K562 (cell line): Measurements from ENCODE around the gene BCAS1. TPM values are rescaled to one million over a fixed set of nuclear protein-coding genes. Genes with fewer than 3 reads are reported as not detected.

Experiments used
- ATAC-seq: fragments of 200-7000 bp; cut with Tn5 transposase; 3 replicates; pipeline ENCODE4 v1.9.1; 2020; ENCODE audit warnings: moderate library complexity
- BruUV-seq: library from RNA; stranded (reverse); fragments of 400-500 nt; replicated peaks from 2 replicates; lab custom pipeline; 2021; lab: Mats Ljungman, UMichigan
- CTCF ChIA-PET: fragments of 300-600 bp; formaldehyde crosslinking; extraction: SDS; loops from one replicate; lab custom pipeline; 2021; ENCODE audit warnings: low intra/inter-chr PET ratio; lab: Yijun Ruan, JAX
- POLR2A ChIA-PET: fragments of 300-600, 350-650 bp; sonication (Branson Sonifier 250); formaldehyde crosslinking; extraction: SDS; loops from one replicate; lab custom pipeline; 2021; ENCODE audit warnings: antibody characterized with exemption, inconsistent platforms; lab: Yijun Ruan, JAX
- DNase-seq, 4 experiments: peaks; one replicate each; pipeline versions ENCODE4 v3.0.0 to v3.0.0-alpha.2; 2011 to 2018; ENCODE audit warnings: low spot score in 3 of 4, mixed read lengths in 3 of 4; ENCODE audit errors: extremely low read depth in 1 of 4
- FAIRE-seq: peaks from 2 replicates; lab custom pipeline; 2011; peaks lifted over from hg19 to GRCh38; lab: Jason Lieb, UNC
- H2AFZ ChIP-seq: 2 replicates; pipeline ENCODE4 v1.6.0; 2011; ENCODE audit warnings: low read depth, low read length, control low read depth, inconsistent platforms
- H3K27ac ChIP-seq: fragments of 200-600 bp; 3 replicates; pipeline ENCODE4 v1.8.0; 2011; ENCODE audit warnings: low read depth, mild to moderate bottlenecking, control low read depth, inconsistent platforms, low read length, moderate library complexity, mixed read lengths; ENCODE audit errors: extremely low read depth
- H3K27me3 ChIP-seq, 2 experiments: fragments of 300-600 bp in 1 of 2; 2 replicates in 1 of 2; 3 replicates in 1 of 2; pipeline versions ENCODE4 v1.6.0 to v1.8.0; 2011; ENCODE audit warnings: inconsistent platforms in 2 of 2, low read length in 2 of 2, mild to moderate bottlenecking in 1 of 2, mixed read lengths in 1 of 2, moderate library complexity in 1 of 2; ENCODE audit not compliant: control insufficient read depth in 2 of 2, insufficient read depth in 2 of 2
- H3K36me3 ChIP-seq: fragments of 300-600 bp; 3 replicates; pipeline ENCODE4 v1.8.0; 2011; ENCODE audit warnings: mild to moderate bottlenecking, low read length, inconsistent platforms; ENCODE audit not compliant: control insufficient read depth, insufficient read depth
- H3K4me1 ChIP-seq, 2 experiments: fragments of 200-600 bp in 1 of 2; replicated peaks in 1 of 2; 2 replicates in 1 of 2; 3 replicates in 1 of 2; pipeline versions ENCODE4 v1.5.1 to v1.8.0; 2011; ENCODE audit warnings: inconsistent platforms in 2 of 2, low read length in 2 of 2, mild to moderate bottlenecking in 1 of 2, mixed read lengths in 1 of 2, moderate library complexity in 1 of 2; ENCODE audit not compliant: control insufficient read depth in 2 of 2, insufficient read depth in 2 of 2
- H3K4me2 ChIP-seq: 2 replicates; pipeline ENCODE4 v1.6.1; 2011; ENCODE audit warnings: low read length, control low read depth, inconsistent platforms, mixed read lengths; ENCODE audit not compliant: insufficient read depth
- H3K4me3 ChIP-seq: fragments of 200-600 bp; sonication (generic), shearing (Covaris generic); 2 replicates; pipeline ENCODE4 v1.5.1; 2016; ENCODE audit warnings: control low read depth, inconsistent platforms
- H3K79me2 ChIP-seq: fragments of 200-600 bp; 3 replicates; pipeline ENCODE4 v1.8.0; 2011; ENCODE audit warnings: low read length, inconsistent platforms; ENCODE audit not compliant: control insufficient read depth, insufficient read depth
- H3K9ac ChIP-seq, 2 experiments: 2 replicates each; pipeline versions ENCODE4 v1.6.0 to v1.6.1; 2011; ENCODE audit warnings: low read depth in 2 of 2, low read length in 2 of 2, control low read depth in 1 of 2, inconsistent platforms in 1 of 2, mild to moderate bottlenecking in 1 of 2, mixed read lengths in 1 of 2; ENCODE audit not compliant: insufficient read depth in 1 of 2
- H3K9me1 ChIP-seq: one replicate; pipeline ENCODE4 v1.6.0; 2011; ENCODE audit warnings: inconsistent platforms, mild to moderate bottlenecking, low read length, moderate library complexity; ENCODE audit not compliant: control insufficient read depth, insufficient read depth
- H3K9me3 ChIP-seq: replicated peaks from 2 replicates; pipeline ENCODE4 v1.5.1; 2011; ENCODE audit warnings: low read depth, low read length, inconsistent platforms; ENCODE audit not compliant: control insufficient read depth, insufficient read depth
- H4K20me1 ChIP-seq: replicated peaks from 2 replicates; pipeline ENCODE4 v1.6.1; 2011; ENCODE audit warnings: low read length, inconsistent platforms, mixed read lengths; ENCODE audit not compliant: control insufficient read depth, insufficient read depth
- BCOR ChIP-seq: fragments of 450-650 bp; IDR thresholded peaks from 2 replicates; pipeline ENCODE4 v1.6.1; 2016
- HMGXB4 ChIP-seq: sonication (generic); formaldehyde crosslinking; IDR thresholded peaks from 2 replicates; pipeline ENCODE4 v1.8.1; 2023; ENCODE audit warnings: mild to moderate bottlenecking, missing genetic modification reagents
- RBM25 ChIP-seq: fragments of 200-400 bp; formaldehyde crosslinking; IDR thresholded peaks from 2 replicates; pipeline ENCODE4 v1.6.1; 2018; ENCODE audit warnings: low read length, low read depth, moderate library complexity; ENCODE audit not compliant: severe bottlenecking
- TFE3 ChIP-seq: fragments of 450-650 bp; formaldehyde crosslinking; IDR thresholded peaks from 2 replicates; pipeline ENCODE4 v1.4.0; 2020; ENCODE audit warnings: mild to moderate bottlenecking, mixed read lengths
- ZBTB11 ChIP-seq, 3 experiments: fragments of 200-800 bp in 1 of 3; fragments of 250-450 bp in 1 of 3; fragments of 450-650 bp in 1 of 3; sonication (Bioruptor Pico) in 1 of 3; sonication (Bioruptor generic) in 1 of 3; formaldehyde crosslinking in 1 of 3; IDR thresholded peaks; 2 replicates each; pipeline versions ENCODE4 v1.6.1 to v1.8.0; 2016 to 2022; ENCODE audit warnings: mild to moderate bottlenecking in 2 of 3, missing genetic modification characterization in 2 of 3, missing compliant biosample characterization in 1 of 3, moderate library complexity in 1 of 3
- ZFP36 ChIP-seq: fragments of 150-350 bp; IDR thresholded peaks from 2 replicates; pipeline ENCODE4 v1.6.1; 2018; ENCODE audit warnings: low read length, low read depth; ENCODE audit not compliant: partially characterized antibody
- ZNF133 ChIP-seq: fragments of 250-450 bp; sonication (Bioruptor Pico); IDR thresholded peaks from 2 replicates; pipeline ENCODE4 v1.4.0; 2020; ENCODE audit warnings: mild to moderate bottlenecking
- ZNF3 ChIP-seq: fragments of 250-450 bp; sonication (Bioruptor Pico); IDR thresholded peaks from 2 replicates; pipeline ENCODE4 v1.5.0; 2021; ENCODE audit warnings: mild to moderate bottlenecking, moderate library complexity
- WGBS: fragments of 100-300 bp; shearing (Covaris generic); methylation state at CpG from one replicate; pipeline ENCODE4 v1.1.6; 2016; ENCODE audit warnings: low coverage, mixed read lengths; ENCODE audit not compliant: insufficient coverage; ENCODE audit errors: missing lambda C conversion rate; 5-methylcytosine and 5-hydroxymethylcytosine counted together
- in situ Hi-C: fragments of 300-500 bp; cut with MboI; formaldehyde crosslinking; loops from 4 replicates; pipeline ENCODE4 v1.15.0; 2018; ENCODE audit warnings: inconsistent platforms, mixed read lengths
- intact Hi-C: fragments of 100-400 bp; cut with micrococcal nuclease; formaldehyde crosslinking; loops from 2 replicates; pipeline ENCODE4 v1.14.2; 2022
- polyA plus RNA-seq, 8 experiments: library from polyadenylated mRNA; depleted of rRNA in 4 of 8; stranded (reverse) in 5 of 8; unstranded in 3 of 8; fragments of >200 nt; fragmentation: Nextera tagmentation in 2 of 8; fragmentation: Illumina TruSeq in 1 of 8; extraction: Ambion mirVana in 2 of 8; extraction: Trizol in 1 of 8; gene quantifications; 2 replicates each; pipeline versions ENCODE4 v1.2.1 to v1.2.3, GENCODE V29; 2011 to 2014; ENCODE audit warnings: inconsistent platforms in 1 of 8, missing spikeins in 1 of 8
- total RNA-seq, 7 experiments: library from RNA; depleted of rRNA in 6 of 7; stranded (reverse); fragments of >200 nt in 6 of 7; fragmentation: Illumina TruSeq in 2 of 7; extraction: Trizol in 2 of 7; gene quantifications; 2 replicates each; pipeline versions ENCODE4 v1.2.1 to v1.2.3, GENCODE V29; 2011 to 2021; ENCODE audit warnings: low replicate concordance in 1 of 7

The BCAS1 gene
- total and polyA plus RNA-seq, 9 of the 15 experiments (the other 6 are each of a cell fraction or from before 2014, with no cell fraction given) = 0.18 to 2.3 (median 0.93) TPM

- no TSS peak for BruUV-seq
- in situ Hi-C loops (loop anchor here (5.0 to 10.0 kb wide), 2 partner anchors 118 to 505 kb away; no protein-coding TSS in a partner anchor), intact Hi-C loops (loop anchor here (10.0 kb wide), 3 partner anchors 485 to 855 kb away; no protein-coding TSS in a partner anchor)
- Histone ChIP-seq H3K4me3 (no peak overlapping the region), H3K27ac (no peak overlapping the region), H2AFZ (no peak overlapping the region), H3K9ac (no peak overlapping the region), H3K79me2 (no peaks in the 10 kb centered on the region), H3K9me3 (no peaks in the 10 kb centered on the region; the same call in 1 of the 2 replicates), H3K36me3 (no peaks in the 10 kb centered on the region), H3K4me1 (peaks cover 2 to 8% of the 10 kb centered on the region in 2 experiments; a peak in 1 of 5 replicates), H3K27me3 (no peaks in the 10 kb centered on the region), H3K4me2 (no peak overlapping the region), H4K20me1 (no peaks in the 10 kb centered on the region), H3K9me1 (no peaks in the 10 kb centered on the region)
- ChIA-PET POLR2A (no interaction called here), CTCF (no interaction called here)
- ATAC-seq = no peak
- TF ChIP-seq BCOR (peak; percentile 35; the same call in 1 of the 2 replicates), ZNF3 (no peak), ZBTB11 (CRISPR knock-in tag; IDR thresholded peaks at IDR 0.05) (peak in 1 of 3 experiments; percentile 62; a peak in 2 of 6 replicates), ZFP36 (peak; percentile 50), ZNF133 (no peak), RBM25 (peak; percentile 83), HMGXB4 (CRISPR knock-in tag) (no peak), TFE3 (CRISPR knock-in tag) (peak; percentile 76)
- no peak for FAIRE-seq
- 43% methylated on average over 6 of the region's 6 CpGs for WGBS
- DNase-seq = no peak
These were observed 10.6 kb downstream of the BCAS1 start for GRCh38 chr20:54059691-54060364.
